Fibroblast of the aortic adventitia (primary cell): ENCODE results near the gene LOXL4. TPM values are rescaled to one million over a fixed set of nuclear protein-coding genes. Genes with fewer than 3 reads are reported as not detected.

Source experiments
- DNase-seq: peaks from one replicate; pipeline ENCODE4 v3.0.0-alpha.2; 2010; ENCODE audit warnings: low read depth
- H3K4me3 ChIP-seq: 2 replicates; pipeline ENCODE4 v1.5.1; 2011; ENCODE audit warnings: low read depth, mild to moderate bottlenecking, control low read depth, low read length, moderate library complexity
- total RNA-seq: library from RNA; depleted of rRNA; stranded (reverse); fragments of >200 nt; gene quantifications from 2 replicates; pipeline ENCODE4 v1.2.3, GENCODE V29; 2012; ENCODE audit warnings: low replicate concordance
- TF ChIP-seq, protein P1 (sequence below): IDR thresholded peaks from 2 replicates; pipeline ENCODE4 v1.5.1; 2011; ENCODE audit warnings: mild to moderate bottlenecking, low read length, control low read depth, inconsistent platforms; ENCODE audit not compliant: insufficient read depth

Gene LOXL4
- total RNA-seq, 1 donor, result 62.5 TPM

DNA sequence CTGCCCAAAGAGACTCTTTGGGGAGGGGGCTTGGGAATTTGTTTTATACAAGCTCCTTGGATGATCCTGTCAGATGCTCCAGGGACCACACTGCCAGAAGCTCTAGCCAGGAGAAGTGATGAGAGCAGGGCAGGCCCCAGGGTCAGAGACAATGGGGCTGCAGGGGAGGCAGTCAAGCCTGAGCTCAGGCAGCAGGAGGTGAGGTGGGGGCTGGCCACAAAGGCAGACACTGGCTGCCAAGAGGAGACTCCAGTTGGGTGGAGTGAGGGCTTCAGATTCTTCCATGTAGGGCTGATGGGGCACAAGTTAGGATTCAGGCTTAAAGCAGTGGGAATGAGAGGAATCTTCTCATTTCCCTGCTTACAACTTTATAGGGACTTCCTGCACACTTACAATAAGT lies 35.6 kb upstream of the LOXL4 start:
- DNase-seq, result no peak
- H3K4me3 ChIP-seq, result no peak overlapping the region
- TF ChIP-seq, protein P1, sequence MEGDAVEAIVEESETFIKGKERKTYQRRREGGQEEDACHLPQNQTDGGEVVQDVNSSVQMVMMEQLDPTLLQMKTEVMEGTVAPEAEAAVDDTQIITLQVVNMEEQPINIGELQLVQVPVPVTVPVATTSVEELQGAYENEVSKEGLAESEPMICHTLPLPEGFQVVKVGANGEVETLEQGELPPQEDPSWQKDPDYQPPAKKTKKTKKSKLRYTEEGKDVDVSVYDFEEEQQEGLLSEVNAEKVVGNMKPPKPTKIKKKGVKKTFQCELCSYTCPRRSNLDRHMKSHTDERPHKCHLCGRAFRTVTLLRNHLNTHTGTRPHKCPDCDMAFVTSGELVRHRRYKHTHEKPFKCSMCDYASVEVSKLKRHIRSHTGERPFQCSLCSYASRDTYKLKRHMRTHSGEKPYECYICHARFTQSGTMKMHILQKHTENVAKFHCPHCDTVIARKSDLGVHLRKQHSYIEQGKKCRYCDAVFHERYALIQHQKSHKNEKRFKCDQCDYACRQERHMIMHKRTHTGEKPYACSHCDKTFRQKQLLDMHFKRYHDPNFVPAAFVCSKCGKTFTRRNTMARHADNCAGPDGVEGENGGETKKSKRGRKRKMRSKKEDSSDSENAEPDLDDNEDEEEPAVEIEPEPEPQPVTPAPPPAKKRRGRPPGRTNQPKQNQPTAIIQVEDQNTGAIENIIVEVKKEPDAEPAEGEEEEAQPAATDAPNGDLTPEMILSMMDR, result no peak

DNA sequence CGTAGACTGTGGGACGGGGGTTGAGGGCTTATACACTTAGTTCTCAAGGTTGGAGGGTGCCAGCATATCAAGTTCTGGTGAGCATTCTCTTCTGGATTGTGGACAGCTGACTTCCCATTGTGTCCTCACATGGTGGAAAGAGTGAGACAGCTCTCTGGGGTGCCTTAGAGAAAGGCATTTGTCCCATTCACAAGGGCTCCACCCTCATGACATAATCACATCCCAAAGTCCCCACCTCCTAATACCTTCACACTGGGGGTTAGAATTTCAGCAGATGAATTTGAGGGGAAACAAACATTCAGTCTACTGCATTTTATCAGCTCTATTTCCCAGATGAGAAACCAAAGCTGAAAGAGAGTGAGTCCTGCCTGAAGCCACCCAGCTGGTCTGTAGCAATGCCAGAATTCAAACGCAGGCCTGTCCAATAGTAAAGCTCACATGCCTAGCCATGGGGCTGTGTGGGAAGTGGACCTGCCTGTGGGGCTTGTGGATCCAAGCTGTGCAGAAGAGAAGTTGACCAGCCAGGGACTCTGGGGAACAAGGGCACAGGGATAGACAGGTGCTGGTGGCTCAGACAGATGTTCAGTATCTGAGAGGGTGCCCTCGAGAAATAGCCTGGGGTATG lies 34.9 kb upstream of the LOXL4 start:
- TF ChIP-seq, protein P1, result no peak
- no peak overlapping the region for H3K4me3 ChIP-seq
- DNase-seq, result no peak

DNA sequence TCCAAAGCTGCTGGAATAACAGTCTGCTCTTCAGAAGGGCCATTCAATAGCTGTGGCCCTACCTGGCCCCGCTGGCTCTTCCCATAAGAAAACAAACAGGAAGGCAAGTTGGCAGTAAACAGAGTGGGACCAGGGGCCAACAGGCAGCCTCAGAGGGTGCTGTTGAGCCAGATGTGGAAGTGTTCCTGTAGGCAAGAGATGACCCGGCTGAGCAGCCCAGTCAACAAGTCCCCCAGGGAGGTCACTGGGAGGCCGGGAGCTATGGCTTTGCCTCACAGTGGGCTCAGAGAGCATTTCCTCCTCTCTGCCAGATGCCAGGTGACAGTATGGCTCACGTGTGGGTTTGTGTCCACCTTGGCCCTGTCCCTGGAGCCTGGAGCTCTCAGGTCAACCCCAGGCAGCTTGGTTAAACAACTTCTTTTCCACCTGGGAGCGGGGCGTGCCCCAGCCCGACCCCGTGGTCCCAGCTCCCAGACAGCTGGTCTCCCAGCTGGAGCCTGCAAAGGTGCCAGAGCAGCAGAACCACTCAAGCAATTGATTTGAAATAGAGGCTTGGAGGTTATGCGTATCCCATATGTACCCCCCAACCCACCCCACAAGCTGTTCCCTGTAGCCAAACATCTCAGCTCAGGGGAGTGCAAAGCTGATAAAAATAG lies 33.8 kb upstream of the LOXL4 start:
- TF ChIP-seq, protein P1, result no peak
- no peak overlapping the region for H3K4me3 ChIP-seq
- DNase-seq, result no peak

DNA sequence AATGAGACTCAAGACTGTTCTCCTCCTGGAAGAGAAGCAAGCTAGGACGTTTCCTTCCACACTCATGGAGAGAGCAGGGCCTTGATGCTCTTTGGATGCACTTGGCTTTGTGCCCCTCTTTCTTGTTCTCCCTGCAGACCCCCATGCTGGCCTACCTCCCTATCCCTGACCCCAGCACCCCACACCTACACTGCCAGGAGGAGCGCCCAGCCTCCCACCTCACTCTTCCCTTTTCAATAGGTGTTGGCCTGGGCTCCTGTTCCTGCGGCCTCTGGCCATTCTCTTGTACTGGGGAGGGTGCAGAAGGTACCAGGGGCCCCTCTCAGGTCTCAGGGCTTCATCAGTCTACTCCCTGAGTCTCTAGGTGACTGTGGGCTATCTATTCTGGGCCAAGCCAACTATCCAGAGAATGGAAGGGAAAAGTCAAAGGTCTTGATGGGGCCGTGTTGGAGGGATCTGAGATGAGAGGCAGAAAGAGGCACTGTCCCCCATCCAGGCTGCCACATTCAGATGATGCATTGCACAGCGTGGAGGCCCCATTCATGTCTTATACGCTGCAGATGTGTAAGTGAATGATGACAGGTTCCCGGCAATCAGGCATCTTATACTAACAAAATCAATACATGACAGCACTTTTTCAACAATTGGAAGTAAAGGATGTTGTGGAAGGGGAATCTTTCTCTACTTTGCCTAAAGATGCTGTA lies 32.7 kb upstream of the LOXL4 start:
- H3K4me3 ChIP-seq, result no peak overlapping the region
- TF ChIP-seq, protein P1, result no peak
- no peak for DNase-seq

DNA sequence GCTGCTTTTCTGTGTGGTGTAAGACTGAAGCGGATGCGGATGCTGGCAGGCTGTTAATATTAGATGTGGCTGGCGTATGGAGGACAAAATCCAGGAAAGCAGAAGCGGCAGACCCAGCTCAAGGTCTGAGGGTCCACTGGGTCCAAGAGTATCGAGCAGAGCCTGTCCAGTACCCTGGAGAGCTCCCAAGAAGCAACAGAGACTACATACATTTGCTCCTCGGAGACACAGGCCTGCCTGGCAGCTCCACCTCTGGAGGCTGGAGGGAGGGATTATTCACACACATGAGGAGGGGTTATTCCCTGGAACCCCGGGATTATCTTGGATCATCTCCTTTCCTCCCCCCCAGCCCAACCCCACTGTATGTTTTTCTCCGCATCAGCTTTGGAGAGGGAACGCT lies 31.3 kb upstream of the LOXL4 start:
- H3K4me3 ChIP-seq, result no peak overlapping the region
- TF ChIP-seq, protein P1, result no peak
- no peak for DNase-seq

DNA sequence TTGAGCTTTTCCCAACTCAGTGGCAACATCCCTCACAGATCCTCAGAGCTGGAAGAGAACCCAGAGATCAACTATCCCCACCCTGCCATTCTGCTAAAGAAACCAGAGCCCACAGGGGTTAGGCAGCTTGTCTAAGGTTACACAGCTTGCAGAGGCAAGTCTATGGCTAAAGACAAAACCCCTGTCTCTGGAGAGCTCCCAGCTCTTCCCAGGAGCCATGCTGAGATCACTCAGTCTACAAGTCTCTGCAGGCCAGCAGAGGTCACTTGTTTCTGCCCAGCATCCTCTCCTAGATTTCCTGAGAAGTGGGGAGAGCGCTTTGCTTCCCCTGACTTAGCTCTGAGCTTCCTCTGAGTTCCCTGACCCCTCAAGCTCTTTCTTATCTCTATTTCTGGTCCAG lies 28.5 kb upstream of the LOXL4 start:
- DNase-seq, result no peak
- H3K4me3 ChIP-seq, result no peak overlapping the region
- TF ChIP-seq, protein P1, result no peak
